A673 (cell line): Measurements from ENCODE around the gene ADCY10. TPM values are rescaled to one million over a fixed set of nuclear protein-coding genes. Genes with fewer than 3 reads are reported as not detected.

Experiments used
- BruUV-seq: library from RNA; stranded (reverse); fragments of 400-500 nt; replicated peaks from 2 replicates; lab custom pipeline; 2021; lab: Mats Ljungman, UMichigan
- CTCF ChIA-PET: fragments of 300-600 bp; sonication (Branson Sonifier 250); formaldehyde crosslinking; loops from one replicate; lab custom pipeline; 2022; ENCODE audit warnings: antibody characterized with exemption; lab: Charles Lee
- POLR2A ChIA-PET: fragments of 300-600 bp; sonication (Branson Sonifier 250); formaldehyde crosslinking; loops from one replicate; lab custom pipeline; 2022; ENCODE audit warnings: antibody characterized with exemption; ENCODE audit not compliant: low non-redundant PET; lab: Charles Lee
- DNase-seq: peaks from one replicate; pipeline ENCODE4 v3.0.0-alpha.2; 2015; ENCODE audit warnings: low spot score
- H3K27ac ChIP-seq: fragments of 200-600 bp; sonication (generic); 2 replicates; pipeline ENCODE4 v1.5.1; 2016; ENCODE audit warnings: mixed run types, low read depth, mild to moderate bottlenecking, mixed read lengths, antibody characterized with exemption, low read length; ENCODE audit not compliant: poor library complexity, severe bottlenecking
- H3K27me3 ChIP-seq: fragments of 200-600 bp; sonication (generic); replicated peaks from 2 replicates; pipeline ENCODE4 v1.6.1; 2017; ENCODE audit warnings: mixed run types, low read depth, mild to moderate bottlenecking, mixed read lengths, antibody characterized with exemption, low read length; ENCODE audit not compliant: insufficient read depth, poor library complexity
- H3K36me3 ChIP-seq: fragments of 200-600 bp; sonication (generic); 2 replicates; pipeline ENCODE4 v1.6.1; 2016; ENCODE audit warnings: mixed run types, mild to moderate bottlenecking, mixed read lengths, antibody characterized with exemption, low read length; ENCODE audit not compliant: insufficient read depth, poor library complexity, severe bottlenecking
- H3K4me1 ChIP-seq: fragments of 200-600 bp; sonication (generic); 2 replicates; pipeline ENCODE4 v1.6.1; 2017; ENCODE audit warnings: mixed run types, mild to moderate bottlenecking, mixed read lengths, antibody characterized with exemption, low read length; ENCODE audit not compliant: insufficient read depth, poor library complexity, severe bottlenecking
- H3K4me3 ChIP-seq: fragments of 200-600 bp; sonication (generic); 2 replicates; pipeline ENCODE4 v1.5.1; 2016; ENCODE audit warnings: low read depth, mixed run types, mild to moderate bottlenecking, mixed read lengths, low read length; ENCODE audit not compliant: poor library complexity, severe bottlenecking
- H3K9me3 ChIP-seq: fragments of 200-600 bp; sonication (generic); 2 replicates; pipeline ENCODE4 v1.6.1; 2016; ENCODE audit warnings: mixed run types, low read depth, mild to moderate bottlenecking, mixed read lengths, antibody characterized with exemption, low read length; ENCODE audit not compliant: poor library complexity, severe bottlenecking
- CTCF ChIP-seq: fragments of 300-800, 200-600 bp; sonication (generic); conservative IDR thresholded peaks from 2 replicates; pipeline ENCODE4 v1.5.1; 2017; ENCODE audit warnings: low read depth, mild to moderate bottlenecking, antibody characterized with exemption, low read length, moderate library complexity, mixed read lengths
- EZH2 ChIP-seq: fragments of 200-600 bp; sonication (generic); IDR thresholded peaks from 2 replicates; pipeline ENCODE4 v1.6.1; 2017; ENCODE audit warnings: borderline replicate concordance, low read depth, mild to moderate bottlenecking, mixed read lengths, antibody characterized with exemption, low read length; ENCODE audit not compliant: poor library complexity, severe bottlenecking
- intact Hi-C: fragments of 100-400 bp; cut with micrococcal nuclease; formaldehyde crosslinking; loops from one replicate; pipeline ENCODE4 v1.10.0; 2022; ENCODE audit not compliant: unreplicated experiment
- total RNA-seq: library from RNA; stranded (reverse); gene quantifications from 2 replicates; pipeline ENCODE4 v1.2.3, GENCODE V29; 2021

ADCY10 gene
- total RNA-seq, 1 experiment from 2014 or later, result 0.19 TPM

- Histone ChIP-seq H3K4me3 (no peak overlapping the region), H3K36me3 (no peaks in the 10 kb centered on the region), H3K27ac (no peak overlapping the region), H3K4me1 (peaks cover 10% of the 10 kb centered on the region), H3K27me3 (no peaks in the 10 kb centered on the region), H3K9me3 (no peaks in the 10 kb centered on the region)
- no peak for TF ChIP-seq EZH2
- no peak for TF ChIP-seq CTCF
- no TSS peak for BruUV-seq
- ChIA-PET POLR2A (no interaction called here), CTCF (no interaction called here)
- no peak for DNase-seq
- intact Hi-C loops, result no loop called here
Observed at GRCh38 chr1:167947733-167948132, 33.8 kb upstream of the ADCY10 start.

GRCh38 chr1:167943541-167943940 lies 29.6 kb upstream of the ADCY10 start:
- H3K4me3 ChIP-seq, result no peak overlapping the region
- H3K36me3 ChIP-seq, result no peaks in the 10 kb centered on the region
- H3K27me3 ChIP-seq, result no peaks in the 10 kb centered on the region
- POLR2A ChIA-PET, result no interaction called here
- DNase-seq, result no peak
- CTCF ChIA-PET, result no interaction called here
- H3K4me1 ChIP-seq, result no peaks in the 10 kb centered on the region
- no TSS peak for BruUV-seq
- H3K9me3 ChIP-seq, result no peaks in the 10 kb centered on the region
- no peak overlapping the region for H3K27ac ChIP-seq
- TF ChIP-seq EZH2, result no peak
- no peak for TF ChIP-seq CTCF
- intact Hi-C loops, result no loop called here

GRCh38 chr1:167940264-167940663 lies 26.3 kb upstream of the ADCY10 start:
- no peaks in the 10 kb centered on the region for H3K27me3 ChIP-seq
- no peak for DNase-seq
- intact Hi-C loops, result no loop called here
- ChIA-PET CTCF (no interaction called here), POLR2A (no interaction called here)
- H3K36me3 ChIP-seq, result no peaks in the 10 kb centered on the region
- no peak overlapping the region for H3K4me3 ChIP-seq
- H3K9me3 ChIP-seq, result no peaks in the 10 kb centered on the region
- BruUV-seq, result no TSS peak
- H3K27ac ChIP-seq, result no peak overlapping the region
- TF ChIP-seq CTCF (no peak), EZH2 (no peak)
- no peaks in the 10 kb centered on the region for H3K4me1 ChIP-seq
